NT2/D1 (cell line): ENCODE data around the gene SLC13A3.

ENCODE experiments used
- DNase-seq: peaks from one replicate; pipeline ENCODE4 v3.0.0-alpha.2; 2011; ENCODE audit warnings: low read depth, low spot score
- H3K27me3 ChIP-seq: 2 replicates; pipeline ENCODE4 v1.6.0; 2011; ENCODE audit warnings: mild to moderate bottlenecking; ENCODE audit not compliant: insufficient read length, insufficient read depth
- H3K36me3 ChIP-seq: 2 replicates; pipeline ENCODE4 v1.6.1; 2011; ENCODE audit warnings: mild to moderate bottlenecking, low read length, mixed read lengths; ENCODE audit not compliant: insufficient read depth, insufficient read length
- H3K4me1 ChIP-seq: 2 replicates; pipeline ENCODE4 v1.5.1; 2011; ENCODE audit not compliant: insufficient read depth, insufficient read length
- H3K4me3 ChIP-seq: 2 replicates; pipeline ENCODE4 v1.5.1; 2011; ENCODE audit warnings: low read depth; ENCODE audit not compliant: insufficient read length
- H3K9ac ChIP-seq: 2 replicates; pipeline ENCODE4 v1.6.0; 2011; ENCODE audit warnings: low read depth; ENCODE audit not compliant: insufficient read length
- H3K9me3 ChIP-seq: 2 replicates; pipeline ENCODE4 v1.5.1; 2011; ENCODE audit warnings: mild to moderate bottlenecking, low read length; ENCODE audit not compliant: insufficient read depth
- SUZ12 ChIP-seq: IDR thresholded peaks from 2 replicates; pipeline ENCODE4 v1.6.1; 2011; ENCODE audit not compliant: insufficient read length, insufficient read depth; ENCODE audit errors: extremely low read depth
- YY1 ChIP-seq: IDR thresholded peaks from 2 replicates; pipeline ENCODE4 v1.6.1; 2011; ENCODE audit not compliant: insufficient read length, insufficient read depth
- ZNF274 ChIP-seq: IDR thresholded peaks from 2 replicates; pipeline ENCODE4 v1.6.1; 2011; ENCODE audit warnings: mild to moderate bottlenecking, low read depth, low read length

Gene SLC13A3

DNA sequence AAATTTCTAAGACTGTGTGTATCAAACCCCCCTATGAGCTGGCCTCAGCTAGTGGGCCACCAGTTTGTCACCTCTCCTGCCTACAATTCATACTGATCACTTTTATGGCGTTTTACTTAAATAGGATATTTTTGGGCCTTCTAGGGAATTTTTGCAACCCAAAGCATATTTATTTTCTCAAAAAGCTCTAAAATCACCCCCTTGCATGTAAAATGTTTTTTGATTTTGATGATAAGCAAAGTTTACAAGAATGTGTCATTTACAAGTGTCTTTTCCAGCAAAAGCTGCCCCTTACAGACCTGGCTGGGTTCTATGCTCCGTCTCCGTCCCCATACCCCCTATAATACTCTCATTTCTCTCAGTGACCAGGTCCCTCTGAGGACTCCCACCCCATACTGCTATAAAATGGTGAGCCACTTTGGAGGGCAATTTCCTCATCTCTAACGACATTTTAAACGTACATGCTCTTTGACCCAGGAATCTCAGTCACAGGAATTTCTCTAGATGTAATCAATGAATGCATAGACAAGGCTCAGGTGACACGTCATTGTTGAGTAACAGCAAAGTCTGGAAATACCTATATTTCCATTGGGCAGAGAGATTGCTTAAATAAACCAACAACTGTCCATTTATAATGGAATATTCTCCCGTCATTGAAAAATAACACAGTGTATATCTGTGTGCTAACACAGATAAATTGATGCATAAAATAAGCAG, 86.9 kb downstream of the SLC13A3 start:
- no peaks in the 10 kb centered on the region for H3K27me3 ChIP-seq
- H3K4me1 ChIP-seq, result peaks cover 2% of the 10 kb centered on the region
- no peaks in the 10 kb centered on the region for H3K9me3 ChIP-seq
- no peaks in the 10 kb centered on the region for H3K36me3 ChIP-seq
- H3K9ac ChIP-seq, result no peak overlapping the region
- TF ChIP-seq YY1, result no peak
- TF ChIP-seq SUZ12, result no peak
- no peak for TF ChIP-seq ZNF274
- H3K4me3 ChIP-seq, result no peak overlapping the region
- DNase-seq, result no peak

DNA sequence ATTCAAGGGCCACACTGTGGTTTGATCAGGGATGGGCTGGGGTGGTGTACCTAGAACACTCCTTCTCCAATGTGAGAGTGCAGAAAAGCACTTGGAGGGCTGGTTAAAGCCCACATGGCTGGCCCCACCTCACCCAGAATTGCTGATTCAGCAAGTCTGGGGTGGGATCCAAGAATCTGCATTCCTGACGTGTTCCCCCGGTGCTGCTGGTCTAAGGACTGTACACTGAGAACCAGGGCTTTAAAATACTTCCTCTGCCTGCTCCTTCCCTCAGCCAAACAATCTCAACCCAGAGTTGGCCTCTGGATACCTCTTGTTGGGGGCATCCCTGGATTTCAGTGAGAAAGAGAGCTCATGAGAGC, 87.4 kb downstream of the SLC13A3 start:
- Histone ChIP-seq H3K9me3 (no peaks in the 10 kb centered on the region), H3K9ac (no peak overlapping the region), H3K36me3 (no peaks in the 10 kb centered on the region), H3K27me3 (no peaks in the 10 kb centered on the region), H3K4me1 (peaks cover 2% of the 10 kb centered on the region), H3K4me3 (no peak overlapping the region)
- DNase-seq, result no peak
- TF ChIP-seq YY1, result no peak
- TF ChIP-seq SUZ12, result no peak
- TF ChIP-seq ZNF274, result no peak

DNA sequence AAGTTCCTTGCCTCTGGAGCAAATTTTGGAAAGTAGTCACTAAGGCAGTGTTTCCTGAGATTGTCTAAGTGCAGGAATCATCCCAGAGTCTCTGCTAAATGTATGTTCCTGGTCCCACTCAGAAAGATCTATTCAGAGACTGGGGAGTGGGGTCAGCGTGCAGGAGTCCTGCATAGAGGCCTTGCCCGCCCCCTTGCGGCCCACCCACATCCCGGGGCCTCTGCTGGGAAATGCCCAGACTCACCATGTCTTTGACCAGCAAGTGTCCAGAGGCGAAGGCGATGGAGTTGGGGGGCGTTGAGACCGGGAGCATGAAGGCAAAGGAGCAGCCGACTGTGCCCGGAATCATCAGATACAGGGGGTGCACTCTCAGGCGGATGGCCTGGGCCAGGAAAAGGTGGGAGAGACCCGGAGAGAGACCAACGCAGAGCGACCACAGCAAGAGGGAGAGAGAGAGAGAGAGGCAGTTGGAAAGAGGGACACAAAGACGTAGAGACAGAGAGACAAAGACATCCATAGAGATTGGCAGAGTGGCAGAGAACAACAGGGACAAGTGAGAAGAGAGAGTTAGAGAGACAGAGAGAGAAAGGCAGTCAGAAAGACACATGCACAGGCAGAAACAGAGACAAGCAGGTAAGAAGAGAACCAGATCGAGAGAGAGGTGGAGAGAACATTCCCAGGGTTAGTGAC, 87.9 kb downstream of the SLC13A3 start:
- peak overlapping the region; percentile 57 for H3K9ac ChIP-seq
- no peaks in the 10 kb centered on the region for H3K9me3 ChIP-seq
- H3K27me3 ChIP-seq, result no peaks in the 10 kb centered on the region
- H3K4me3 ChIP-seq, result no peak overlapping the region
- no peak for DNase-seq
- peaks cover 7% of the 10 kb centered on the region for H3K4me1 ChIP-seq
- no peaks in the 10 kb centered on the region for H3K36me3 ChIP-seq
- no peak for TF ChIP-seq ZNF274
- TF ChIP-seq YY1, result no peak
- TF ChIP-seq SUZ12, result no peak

DNA sequence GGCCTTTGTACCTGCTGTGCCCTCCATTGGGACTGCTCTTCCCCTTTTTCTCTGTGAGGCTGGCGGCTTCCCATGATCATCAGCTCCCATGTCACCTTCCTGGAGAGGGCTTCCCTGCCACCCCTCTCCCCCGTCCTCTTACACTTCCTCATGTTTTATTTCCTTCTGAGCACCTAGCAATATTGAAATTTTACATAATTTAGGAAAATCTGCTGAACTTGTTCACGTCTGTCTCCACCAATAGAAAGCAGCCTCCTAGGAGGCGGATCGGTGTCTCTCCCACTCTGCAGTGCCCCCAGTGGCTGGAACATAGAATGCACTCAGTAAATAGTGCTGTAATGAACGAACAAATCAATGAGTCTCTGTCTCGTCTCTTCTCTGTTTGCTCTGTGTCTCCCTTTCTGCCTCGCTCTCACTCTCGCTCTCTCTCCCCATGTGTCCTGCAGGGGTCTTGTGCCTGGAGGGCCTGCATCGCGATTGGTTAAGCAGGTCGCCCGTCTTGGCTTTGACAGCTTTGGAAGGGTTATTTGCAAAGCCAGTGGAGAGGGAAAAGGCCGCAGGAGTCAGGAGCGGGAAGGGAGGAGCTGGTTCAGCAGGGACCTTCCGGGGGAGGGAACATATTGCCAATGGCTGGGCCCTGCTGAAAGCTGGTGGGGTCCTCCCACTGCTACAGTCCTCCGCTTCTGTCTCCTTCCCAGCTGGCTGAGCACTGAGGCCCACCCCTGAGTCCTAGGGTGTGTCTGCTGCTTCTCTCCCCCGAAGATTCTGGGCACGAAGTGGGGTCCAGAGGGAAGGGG, 88.7 kb downstream of the SLC13A3 start:
- no peak for DNase-seq
- peak overlapping the region; percentile 6 for H3K4me3 ChIP-seq

DNA sequence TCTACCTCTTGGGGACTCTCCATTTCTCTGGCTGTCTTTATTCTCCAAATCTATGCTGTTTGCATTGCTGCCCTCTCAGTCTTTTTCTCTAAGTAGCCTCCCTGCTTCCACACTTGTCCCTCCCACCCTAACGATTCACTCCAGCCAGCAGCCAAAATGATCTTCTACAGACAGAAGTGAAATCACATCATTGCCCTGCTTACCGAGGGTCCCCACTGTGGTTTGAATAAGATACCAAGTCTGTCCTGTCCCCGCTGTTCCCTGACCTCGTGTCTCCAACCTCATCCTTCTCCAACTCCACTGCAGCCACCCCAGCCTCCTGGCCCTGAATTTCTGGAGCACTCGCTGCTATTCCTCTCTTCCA, 89.3 kb downstream of the SLC13A3 start:
- Histone ChIP-seq H3K36me3 (no peaks in the 10 kb centered on the region), H3K4me3 (peak overlapping the region; percentile 6), H3K27me3 (no peaks in the 10 kb centered on the region), H3K9me3 (no peaks in the 10 kb centered on the region), H3K9ac (peak overlapping the region; percentile 22), H3K4me1 (peaks cover 7% of the 10 kb centered on the region)
- TF ChIP-seq ZNF274 (no peak), YY1 (no peak), SUZ12 (no peak)
- DNase-seq, result no peak

More for the DNA sequence above, 88.7 kb downstream of the SLC13A3 start:
- H3K4me1 ChIP-seq, result peaks cover 7% of the 10 kb centered on the region
- no peaks in the 10 kb centered on the region for H3K27me3 ChIP-seq
- TF ChIP-seq YY1 (no peak), ZNF274 (no peak), SUZ12 (no peak)
- peak overlapping the region; percentile 57 for H3K9ac ChIP-seq
- no peaks in the 10 kb centered on the region for H3K9me3 ChIP-seq
- H3K36me3 ChIP-seq, result no peaks in the 10 kb centered on the region

DNA sequence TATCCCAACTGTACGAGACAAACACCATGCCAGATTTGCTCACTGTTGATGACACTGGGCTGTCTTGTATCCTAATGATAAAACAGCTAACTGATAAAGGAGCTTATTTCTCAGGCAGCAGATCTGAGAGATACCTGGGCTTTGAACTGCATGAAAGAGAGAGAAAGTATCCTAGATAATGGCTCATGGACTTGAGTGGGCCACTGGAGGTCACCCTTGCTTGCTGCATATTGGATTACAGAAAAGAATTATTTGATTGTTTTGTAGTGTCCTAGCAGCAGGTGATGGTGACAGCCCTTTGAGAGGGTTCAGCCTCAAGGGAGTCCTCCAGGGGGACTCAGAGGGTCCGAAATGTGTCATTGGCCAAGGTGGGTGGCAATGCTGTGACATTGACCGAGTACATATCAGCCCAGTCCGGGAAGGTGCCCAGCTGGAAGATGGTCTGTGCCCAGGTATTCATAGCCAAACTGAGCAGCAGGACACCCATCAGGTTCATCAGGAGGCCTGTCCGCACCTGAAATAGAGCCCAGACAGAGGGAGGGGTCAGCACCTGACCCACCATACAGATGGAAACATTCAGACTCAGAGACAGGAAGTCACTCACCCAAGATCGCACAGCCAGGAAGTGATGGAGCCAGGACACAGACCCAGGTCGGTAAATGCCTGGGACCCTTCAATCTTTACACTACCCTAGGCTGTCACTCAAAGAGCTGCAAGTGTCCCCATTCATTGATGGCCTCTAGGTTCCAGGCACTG, 91.4 kb downstream of the SLC13A3 start:
- H3K27me3 ChIP-seq, result no peaks in the 10 kb centered on the region
- H3K9me3 ChIP-seq, result no peaks in the 10 kb centered on the region
- H3K9ac ChIP-seq, result no peak overlapping the region
- no peak overlapping the region for H3K4me3 ChIP-seq
- H3K36me3 ChIP-seq, result no peaks in the 10 kb centered on the region
- no peak for DNase-seq
- peaks cover 7% of the 10 kb centered on the region for H3K4me1 ChIP-seq
- no peak for TF ChIP-seq SUZ12
- TF ChIP-seq YY1, result no peak
- TF ChIP-seq ZNF274, result no peak

DNA sequence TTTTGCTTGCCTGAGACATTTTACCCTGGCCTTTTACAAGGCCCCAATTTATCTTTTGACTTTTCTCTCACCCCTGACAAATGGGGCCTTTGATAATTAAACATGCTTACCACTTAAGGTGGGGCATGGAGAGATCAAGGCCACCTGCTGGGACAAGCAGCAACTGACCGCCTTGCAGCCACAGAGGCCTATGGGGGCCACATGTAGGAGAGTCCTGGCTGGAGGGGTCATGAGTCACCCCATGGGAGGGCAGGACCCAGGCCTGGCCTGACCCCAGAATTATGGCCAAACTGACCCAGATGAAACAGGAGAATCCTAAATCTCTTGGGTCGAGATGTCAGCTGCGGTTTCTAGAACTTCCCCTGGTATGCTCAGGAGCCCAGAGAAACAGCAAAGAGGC, 92.3 kb downstream of the SLC13A3 start:
- Histone ChIP-seq H3K36me3 (no peaks in the 10 kb centered on the region), H3K4me1 (peaks cover 9% of the 10 kb centered on the region), H3K9me3 (no peaks in the 10 kb centered on the region), H3K27me3 (no peaks in the 10 kb centered on the region), H3K4me3 (no peak overlapping the region), H3K9ac (no peak overlapping the region)
- no peak for DNase-seq
- TF ChIP-seq ZNF274 (no peak), YY1 (no peak), SUZ12 (no peak)
